T-helper 2 cell treated with Interferon-gamma antibody and Interleukin-4, amounts not matched to agents 100 ng/mL and 5 ng/mL, for 36 hours (primary cell): Measurements from ENCODE around the gene EME2. TPM values are rescaled to one million over a fixed set of nuclear protein-coding genes. Genes with fewer than 3 reads are reported as not detected.
"Not testable (repeated sequence)": the region's sequence is repeated elsewhere in the genome, so short reads cannot be mapped to it uniquely, and the experiment has no call there.

Experiments
- intact Hi-C: fragments of 100-400 bp; cut with micrococcal nuclease; formaldehyde crosslinking; loops from one replicate; pipeline ENCODE4 v1.15.1; 2023
- total RNA-seq: library from RNA; stranded (reverse); gene quantifications from 2 replicates; pipeline ENCODE4 v1.2.3, GENCODE V29; 2022

EME2 gene
- total RNA-seq = 29.2 and 34.1 TPM in 2 replicates

GRCh38 chr16:1772362-1772907 lies at the start of gene EME2:
TSS of gene EME2 (plus strand) at chr16:1772810. CDS start at chr16:1773228, 418 bp downstream.
- intact Hi-C loops = loop anchor here (1.0 to 5.0 kb wide), 3 partner anchors 65 to 352 kb away; partner anchors contain the start of genes MAPK8IP3, NDUFB10 and UQCC4

- intact Hi-C loops = no loop called here
Measured at GRCh38 chr16:1723450-1724147, 49.0 kb upstream of the EME2 start.

- intact Hi-C loops = no loop called here
Measured at GRCh38 chr16:1724491-1724890, 48.1 kb upstream of the EME2 start.

GRCh38 chr16:1726661-1727502 lies 45.7 kb upstream of the EME2 start:
- intact Hi-C loops = no loop called here

- intact Hi-C loops = no loop called here
Measured at GRCh38 chr16:1727651-1728624, 44.7 kb upstream of the EME2 start.

- intact Hi-C loops = no loop called here
Measured at GRCh38 chr16:1729026-1729425, 43.6 kb upstream of the EME2 start.

GRCh38 chr16:1729445-1729844 lies 43.2 kb upstream of the EME2 start:
- intact Hi-C loops = no loop called here

- intact Hi-C loops = no loop called here
Measured at GRCh38 chr16:1731073-1731472, 41.5 kb upstream of the EME2 start.

GRCh38 chr16:1731603-1732002 lies 41.0 kb upstream of the EME2 start:
- intact Hi-C loops = no loop called here

GRCh38 chr16:1732071-1732470 lies 40.5 kb upstream of the EME2 start:
- intact Hi-C loops = no loop called here

GRCh38 chr16:1732551-1732987 lies 40.0 kb upstream of the EME2 start:
- intact Hi-C loops = not testable (repeated sequence)

- intact Hi-C loops = no loop called here
Measured at GRCh38 chr16:1734123-1734522, 38.5 kb upstream of the EME2 start.

GRCh38 chr16:1734816-1735215 lies 37.8 kb upstream of the EME2 start:
- intact Hi-C loops = no loop called here

GRCh38 chr16:1740234-1740633 lies 32.4 kb upstream of the EME2 start:
- intact Hi-C loops = no loop called here

- intact Hi-C loops = no loop called here
Measured at GRCh38 chr16:1740781-1741490, 31.7 kb upstream of the EME2 start.

GRCh38 chr16:1741553-1742165 lies 31.0 kb upstream of the EME2 start:
- intact Hi-C loops = no loop called here

- intact Hi-C loops = no loop called here
Measured at GRCh38 chr16:1743376-1744337, 29.0 kb upstream of the EME2 start.

- intact Hi-C loops = no loop called here
Measured at GRCh38 chr16:1744338-1744840, 28.2 kb upstream of the EME2 start.
